Fibroblast of lung (primary cell): ENCODE results near the gene PLA1A. TPM values are rescaled to one million over a fixed set of nuclear protein-coding genes. Genes with fewer than 3 reads are reported as not detected.

Source experiments
- DNase-seq, 2 donors: peaks; one replicate each; pipeline versions ENCODE4 v3.0.0 to v3.0.0-alpha.2; 2010; ENCODE audit warnings: low read depth in 2 of 2
- H2AFZ ChIP-seq: 2 replicates; pipeline ENCODE4 v1.5.1; 2012; ENCODE audit warnings: low read length, control low read depth, inconsistent platforms
- H3K27ac ChIP-seq: 2 replicates; pipeline ENCODE4 v1.5.1; 2011; ENCODE audit warnings: low read length, control low read depth; ENCODE audit not compliant: insufficient read depth
- H3K27me3 ChIP-seq: 2 replicates; pipeline ENCODE4 v1.5.1; 2011; ENCODE audit warnings: mild to moderate bottlenecking, low read length; ENCODE audit not compliant: control insufficient read depth, insufficient read depth
- H3K36me3 ChIP-seq: 2 replicates; pipeline ENCODE4 v1.5.1; 2011; ENCODE audit warnings: low read length; ENCODE audit not compliant: control insufficient read depth, insufficient read depth
- H3K4me1 ChIP-seq: 2 replicates; pipeline ENCODE4 v1.5.1; 2011; ENCODE audit warnings: low read length; ENCODE audit not compliant: control insufficient read depth, insufficient read depth; ENCODE audit errors: extremely low read depth
- H3K4me2 ChIP-seq: 2 replicates; pipeline ENCODE4 v1.5.1; 2011; ENCODE audit warnings: low read length, control low read depth; ENCODE audit not compliant: insufficient read depth; ENCODE audit errors: extremely low read depth
- H3K4me3 ChIP-seq, 4 experiments: fragments of 200-600 bp in 1 of 4; sonication (generic) in 1 of 4; replicated peaks in 1 of 4; 2 replicates each; pipeline ENCODE4 v1.5.1; 2011 to 2016; ENCODE audit warnings: low read length in 4 of 4, low read depth in 3 of 4, mild to moderate bottlenecking in 3 of 4, control low read depth in 2 of 4, inconsistent platforms in 1 of 4, mixed read lengths in 1 of 4; ENCODE audit not compliant: insufficient read depth in 1 of 4; ENCODE audit errors: control extremely low read depth in 1 of 4
- H3K79me2 ChIP-seq: 2 replicates; pipeline ENCODE4 v1.5.1; 2012; ENCODE audit warnings: mild to moderate bottlenecking, low read length, inconsistent platforms; ENCODE audit not compliant: control insufficient read depth, insufficient read depth
- H3K9ac ChIP-seq: 2 replicates; pipeline ENCODE4 v1.5.1; 2011; ENCODE audit warnings: mild to moderate bottlenecking, low read length, control low read depth; ENCODE audit not compliant: insufficient read depth
- H3K9me3 ChIP-seq: 2 replicates; pipeline ENCODE4 v1.5.1; 2012; ENCODE audit warnings: low read depth, low read length; ENCODE audit not compliant: control insufficient read depth, insufficient read depth
- H4K20me1 ChIP-seq: 2 replicates; pipeline ENCODE4 v1.5.1; 2011; ENCODE audit warnings: low read length; ENCODE audit not compliant: control insufficient read depth, insufficient read depth; ENCODE audit errors: extremely low read depth
- CTCF ChIP-seq, 2 donors: IDR thresholded peaks in 1 of 2; conservative IDR thresholded peaks in 1 of 2; 1 replicate in 1 of 2; 2 replicates in 1 of 2; pipeline ENCODE4 v1.5.1; 2011 to 2012; ENCODE audit warnings: low read length in 2 of 2, control low read depth in 1 of 2, inconsistent platforms in 1 of 2, low read depth in 1 of 2, mild to moderate bottlenecking in 1 of 2
- EZH2 ChIP-seq: IDR thresholded peaks from 2 replicates; pipeline ENCODE4 v1.5.1; 2012; ENCODE audit warnings: low read length, control low read depth, mild to moderate bottlenecking; ENCODE audit errors: missing control alignments
- polyA plus RNA-seq, 2 donors: library from polyadenylated mRNA; depleted of rRNA in 1 of 2; stranded (reverse) in 1 of 2; unstranded in 1 of 2; fragments of >200 nt; gene quantifications; 2 replicates each; pipeline ENCODE4 v1.2.1, GENCODE V29; 2011 to 2012; ENCODE audit warnings: missing spikeins in 1 of 2
- total RNA-seq: library from RNA; depleted of rRNA; stranded (reverse); fragments of >200 nt; gene quantifications from 2 replicates; pipeline ENCODE4 v1.2.1, GENCODE V29; 2014

PLA1A gene
- total and polyA plus RNA-seq, 2 donors (not counting 1 experiment from before 2014, with no cell fraction given), result under 0.01 TPM; not detected in 1

- peak; percentile 31 to 37 for DNase-seq
- Histone ChIP-seq H3K4me3 (no peak overlapping the region), H3K4me1 (no peaks in the 10 kb centered on the region), H3K36me3 (no peaks in the 10 kb centered on the region), H2AFZ (no peak overlapping the region), H3K9me3 (no peaks in the 10 kb centered on the region), H3K27me3 (no peaks in the 10 kb centered on the region), H3K9ac (no peak overlapping the region), H4K20me1 (no peaks in the 10 kb centered on the region), H3K4me2 (peak overlapping the region; percentile 13), H3K79me2 (no peaks in the 10 kb centered on the region), H3K27ac (no peak overlapping the region)
- TF ChIP-seq EZH2 (no peak), CTCF (conservative IDR thresholded peaks at IDR 0.05 in 1 of 2, IDR thresholded peaks at IDR 0.05 in 1 of 2; ENCODE audit: low read depth in 1 of 2, low read length in 2 of 2) (peak in 1 of 2 donors; percentile 17)
Measured at GRCh38 chr3:119662604-119663373, 65.1 kb downstream of the PLA1A start.

- no peak overlapping the region for H3K9ac ChIP-seq
Measured at GRCh38 chr3:119663885-119664284, 66.2 kb downstream of the PLA1A start.

GRCh38 chr3:119664370-119664769 is 66.7 kb downstream of the PLA1A start:
- Histone ChIP-seq H3K4me2 (no peak overlapping the region), H3K36me3 (no peaks in the 10 kb centered on the region), H3K9me3 (no peaks in the 10 kb centered on the region), H3K79me2 (no peaks in the 10 kb centered on the region), H4K20me1 (no peaks in the 10 kb centered on the region), H3K4me3 (no peak overlapping the region), H3K9ac (no peak overlapping the region), H3K4me1 (no peaks in the 10 kb centered on the region), H2AFZ (no peak overlapping the region), H3K27ac (no peak overlapping the region), H3K27me3 (no peaks in the 10 kb centered on the region)
- no peak for DNase-seq
- TF ChIP-seq EZH2, result no peak
- TF ChIP-seq CTCF (conservative IDR thresholded peaks at IDR 0.05 in 1 of 2, IDR thresholded peaks at IDR 0.05 in 1 of 2; ENCODE audit: low read depth in 1 of 2, low read length in 2 of 2), result no peak

More at GRCh38 chr3:119663885-119664284, 66.2 kb downstream of the PLA1A start:
- no peaks in the 10 kb centered on the region for H3K36me3 ChIP-seq
- peak in 1 of 2 donors; percentile 28 for DNase-seq
- no peaks in the 10 kb centered on the region for H3K4me1 ChIP-seq
- H3K4me2 ChIP-seq, result no peak overlapping the region
- no peak overlapping the region for H2AFZ ChIP-seq
- H3K27ac ChIP-seq, result no peak overlapping the region
- no peaks in the 10 kb centered on the region for H3K9me3 ChIP-seq
- H4K20me1 ChIP-seq, result no peaks in the 10 kb centered on the region
- no peaks in the 10 kb centered on the region for H3K79me2 ChIP-seq
- TF ChIP-seq CTCF (conservative IDR thresholded peaks at IDR 0.05 in 1 of 2, IDR thresholded peaks at IDR 0.05 in 1 of 2; ENCODE audit: low read depth in 1 of 2, low read length in 2 of 2) (no peak), EZH2 (no peak)
- H3K27me3 ChIP-seq, result no peaks in the 10 kb centered on the region
- no peak overlapping the region for H3K4me3 ChIP-seq
